HepG2 (cell line): ENCODE data around the gene TMEM132D.

Experiments
- CHD4 ChIP-seq: fragments of 200-600 bp; sonication (generic); IDR thresholded peaks from 2 replicates; pipeline ENCODE4 v1.7.0; 2017; ENCODE audit warnings: mild to moderate bottlenecking, low read length, borderline replicate concordance
- DNMT1 ChIP-seq: sonication (generic); formaldehyde crosslinking; IDR thresholded peaks from 2 replicates; pipeline ENCODE4 v1.5.1; 2020; ENCODE audit warnings: mild to moderate bottlenecking, missing genetic modification reagents
- ETV6 ChIP-seq: sonication (generic); formaldehyde crosslinking; conservative IDR thresholded peaks from 2 replicates; pipeline ENCODE4 v1.4.0; 2020; ENCODE audit warnings: missing genetic modification reagents
- PHF20 ChIP-seq: sonication (generic); formaldehyde crosslinking; IDR thresholded peaks from 2 replicates; pipeline ENCODE4 v1.5.0; 2020; ENCODE audit warnings: mild to moderate bottlenecking, missing genetic modification reagents
- POLR2A ChIP-seq, 2 experiments: IDR thresholded peaks; 2 replicates each; pipeline ENCODE4 v1.6.1; 2011; ENCODE audit warnings: low read depth in 2 of 2, low read length in 2 of 2, mild to moderate bottlenecking in 1 of 2, moderate library complexity in 1 of 2; ENCODE audit not compliant: insufficient read depth in 1 of 2
- TAF1 ChIP-seq: sonication (generic); formaldehyde crosslinking; IDR thresholded peaks from 2 replicates; pipeline ENCODE4 v1.4.0; 2020; ENCODE audit warnings: missing genetic modification reagents
- ZC3H13 ChIP-seq: sonication (generic); formaldehyde crosslinking; IDR thresholded peaks from 2 replicates; pipeline ENCODE4 v1.8.1; 2023; ENCODE audit warnings: mild to moderate bottlenecking, missing genetic modification reagents, moderate library complexity
- ZNF263 ChIP-seq: sonication (generic); formaldehyde crosslinking; IDR thresholded peaks from 2 replicates; pipeline ENCODE4 v1.4.0; 2020; ENCODE audit warnings: missing genetic modification reagents
- TF ChIP-seq, protein P1 (sequence below): sonication (generic); formaldehyde crosslinking; IDR thresholded peaks from 2 replicates; pipeline ENCODE4 v1.5.1; 2020; ENCODE audit warnings: missing genetic modification reagents, mild to moderate bottlenecking, borderline replicate concordance
- TF ChIP-seq, protein P2 (sequence below): sonication (generic); formaldehyde crosslinking; conservative IDR thresholded peaks from 2 replicates; pipeline ENCODE4 v1.8.0; 2022; ENCODE audit warnings: missing genetic modification reagents
- TF ChIP-seq, protein P3 (sequence below): sonication (generic); formaldehyde crosslinking; IDR thresholded peaks from 2 replicates; pipeline ENCODE4 v1.5.0; 2020; ENCODE audit warnings: mild to moderate bottlenecking, missing genetic modification reagents, moderate library complexity
- TF ChIP-seq, protein P4 (sequence below): sonication (generic); formaldehyde crosslinking; IDR thresholded peaks from 2 replicates; pipeline ENCODE4 v1.8.0; 2022; ENCODE audit warnings: missing genetic modification reagents, mild to moderate bottlenecking, moderate library complexity, borderline replicate concordance

DNA sequence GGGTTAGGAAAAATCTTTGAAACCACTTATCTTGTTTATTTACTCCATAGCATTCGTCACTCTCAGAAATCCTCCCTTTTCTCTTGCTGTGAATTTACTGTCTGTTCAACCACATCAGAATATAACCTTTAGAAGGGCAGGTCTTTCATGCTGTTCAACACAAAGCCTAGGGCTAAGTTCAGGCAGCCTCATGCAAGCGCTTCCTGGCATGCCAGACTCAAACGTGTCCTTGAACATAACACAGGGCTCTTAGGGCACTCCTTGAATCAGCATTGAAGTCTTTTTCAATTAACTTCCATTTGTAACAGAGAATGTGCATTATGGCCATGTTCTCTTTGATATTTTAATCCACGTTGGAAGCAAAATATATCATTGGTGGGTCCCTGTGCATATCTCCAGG, 672.8 kb downstream of the TMEM132D start:
- TF ChIP-seq PHF20 (CRISPR knock-in tag): no peak
- no peak for TF ChIP-seq ZC3H13 (CRISPR knock-in tag)
- TF ChIP-seq, protein P1, sequence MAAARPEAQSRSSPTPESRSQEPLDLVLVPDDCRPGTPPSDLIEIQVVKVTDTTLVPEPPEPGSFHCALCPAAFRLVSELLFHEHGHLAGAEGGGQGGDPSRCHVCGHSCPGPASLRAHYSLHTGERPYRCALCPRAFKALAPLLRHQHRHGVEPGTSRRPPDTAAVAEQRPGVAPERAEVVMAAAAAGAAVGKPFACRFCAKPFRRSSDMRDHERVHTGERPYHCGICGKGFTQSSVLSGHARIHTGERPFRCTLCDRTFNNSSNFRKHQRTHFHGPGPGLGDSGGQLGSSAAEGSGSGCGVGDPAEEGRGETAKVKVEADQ (CRISPR knock-in tag): no peak
- TF ChIP-seq, protein P2, sequence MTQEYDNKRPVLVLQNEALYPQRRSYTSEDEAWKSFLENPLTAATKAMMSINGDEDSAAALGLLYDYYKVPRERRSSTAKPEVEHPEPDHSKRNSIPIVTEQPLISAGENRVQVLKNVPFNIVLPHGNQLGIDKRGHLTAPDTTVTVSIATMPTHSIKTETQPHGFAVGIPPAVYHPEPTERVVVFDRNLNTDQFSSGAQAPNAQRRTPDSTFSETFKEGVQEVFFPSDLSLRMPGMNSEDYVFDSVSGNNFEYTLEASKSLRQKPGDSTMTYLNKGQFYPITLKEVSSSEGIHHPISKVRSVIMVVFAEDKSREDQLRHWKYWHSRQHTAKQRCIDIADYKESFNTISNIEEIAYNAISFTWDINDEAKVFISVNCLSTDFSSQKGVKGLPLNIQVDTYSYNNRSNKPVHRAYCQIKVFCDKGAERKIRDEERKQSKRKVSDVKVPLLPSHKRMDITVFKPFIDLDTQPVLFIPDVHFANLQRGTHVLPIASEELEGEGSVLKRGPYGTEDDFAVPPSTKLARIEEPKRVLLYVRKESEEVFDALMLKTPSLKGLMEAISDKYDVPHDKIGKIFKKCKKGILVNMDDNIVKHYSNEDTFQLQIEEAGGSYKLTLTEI (CRISPR knock-in tag): no peak
- no peak for TF ChIP-seq DNMT1 (CRISPR knock-in tag)
- TF ChIP-seq, protein P3, sequence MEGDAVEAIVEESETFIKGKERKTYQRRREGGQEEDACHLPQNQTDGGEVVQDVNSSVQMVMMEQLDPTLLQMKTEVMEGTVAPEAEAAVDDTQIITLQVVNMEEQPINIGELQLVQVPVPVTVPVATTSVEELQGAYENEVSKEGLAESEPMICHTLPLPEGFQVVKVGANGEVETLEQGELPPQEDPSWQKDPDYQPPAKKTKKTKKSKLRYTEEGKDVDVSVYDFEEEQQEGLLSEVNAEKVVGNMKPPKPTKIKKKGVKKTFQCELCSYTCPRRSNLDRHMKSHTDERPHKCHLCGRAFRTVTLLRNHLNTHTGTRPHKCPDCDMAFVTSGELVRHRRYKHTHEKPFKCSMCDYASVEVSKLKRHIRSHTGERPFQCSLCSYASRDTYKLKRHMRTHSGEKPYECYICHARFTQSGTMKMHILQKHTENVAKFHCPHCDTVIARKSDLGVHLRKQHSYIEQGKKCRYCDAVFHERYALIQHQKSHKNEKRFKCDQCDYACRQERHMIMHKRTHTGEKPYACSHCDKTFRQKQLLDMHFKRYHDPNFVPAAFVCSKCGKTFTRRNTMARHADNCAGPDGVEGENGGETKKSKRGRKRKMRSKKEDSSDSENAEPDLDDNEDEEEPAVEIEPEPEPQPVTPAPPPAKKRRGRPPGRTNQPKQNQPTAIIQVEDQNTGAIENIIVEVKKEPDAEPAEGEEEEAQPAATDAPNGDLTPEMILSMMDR: no peak
- TF ChIP-seq POLR2A (IDR thresholded peaks at IDR 0.05; ENCODE audit: insufficient read depth in 1 of 2, low read depth in 2 of 2, low read length in 2 of 2): no peak
- TF ChIP-seq ETV6 (CRISPR knock-in tag): no peak
- TF ChIP-seq, protein P4, sequence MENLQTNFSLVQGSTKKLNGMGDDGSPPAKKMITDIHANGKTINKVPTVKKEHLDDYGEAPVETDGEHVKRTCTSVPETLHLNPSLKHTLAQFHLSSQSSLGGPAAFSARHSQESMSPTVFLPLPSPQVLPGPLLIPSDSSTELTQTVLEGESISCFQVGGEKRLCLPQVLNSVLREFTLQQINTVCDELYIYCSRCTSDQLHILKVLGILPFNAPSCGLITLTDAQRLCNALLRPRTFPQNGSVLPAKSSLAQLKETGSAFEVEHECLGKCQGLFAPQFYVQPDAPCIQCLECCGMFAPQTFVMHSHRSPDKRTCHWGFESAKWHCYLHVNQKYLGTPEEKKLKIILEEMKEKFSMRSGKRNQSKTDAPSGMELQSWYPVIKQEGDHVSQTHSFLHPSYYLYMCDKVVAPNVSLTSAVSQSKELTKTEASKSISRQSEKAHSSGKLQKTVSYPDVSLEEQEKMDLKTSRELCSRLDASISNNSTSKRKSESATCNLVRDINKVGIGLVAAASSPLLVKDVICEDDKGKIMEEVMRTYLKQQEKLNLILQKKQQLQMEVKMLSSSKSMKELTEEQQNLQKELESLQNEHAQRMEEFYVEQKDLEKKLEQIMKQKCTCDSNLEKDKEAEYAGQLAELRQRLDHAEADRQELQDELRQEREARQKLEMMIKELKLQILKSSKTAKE (CRISPR knock-in tag): no peak
- TF ChIP-seq CHD4: no peak
- TF ChIP-seq TAF1 (CRISPR knock-in tag): no peak
- TF ChIP-seq ZNF263 (CRISPR knock-in tag): no peak
